Liver (tissue), 9 donors: ENCODE measurements around the gene CHN1. TPM values are rescaled to one million over a fixed set of nuclear protein-coding genes. Genes with fewer than 3 reads are reported as not detected.

ENCODE experiments used
- DNase-seq: peaks from one replicate; pipeline ENCODE4 v3.0.0-alpha.2; 2017; ENCODE audit warnings: low spot score
- H3K27ac ChIP-seq, 2 donors: one replicate each; pipeline ENCODE4 v1.7.0; 2013; ENCODE audit warnings: inconsistent platforms in 2 of 2, low read length in 2 of 2, control low read depth in 1 of 2, low read depth in 1 of 2, mild to moderate bottlenecking in 1 of 2
- H3K27me3 ChIP-seq, 4 donors: one replicate each; pipeline versions ENCODE4 v1.6.1 to v1.7.0; 2013; ENCODE audit warnings: low read length in 3 of 4, inconsistent platforms in 1 of 4, mild to moderate bottlenecking in 1 of 4, moderate library complexity in 1 of 4; ENCODE audit not compliant: control insufficient read depth in 4 of 4, insufficient read depth in 4 of 4
- H3K36me3 ChIP-seq, 4 donors: one replicate each; pipeline versions ENCODE4 v1.6.1 to v1.7.0; 2013; ENCODE audit warnings: low read length in 3 of 4, mild to moderate bottlenecking in 3 of 4, low read depth in 1 of 4, moderate library complexity in 1 of 4; ENCODE audit not compliant: control insufficient read depth in 4 of 4, insufficient read depth in 3 of 4
- H3K4me1 ChIP-seq, 4 donors: one replicate each; pipeline versions ENCODE4 v1.6.1 to v1.7.0; 2013; ENCODE audit warnings: low read length in 3 of 4, mild to moderate bottlenecking in 3 of 4, moderate library complexity in 1 of 4; ENCODE audit not compliant: control insufficient read depth in 4 of 4, insufficient read depth in 4 of 4
- H3K4me3 ChIP-seq, 3 donors: one replicate each; pipeline versions ENCODE4 v1.6.1 to v1.7.0; 2013; ENCODE audit warnings: low read length in 3 of 3, control low read depth in 1 of 3, low read depth in 1 of 3, mild to moderate bottlenecking in 1 of 3
- H3K9ac ChIP-seq, 2 donors: one replicate each; pipeline ENCODE4 v1.7.0; 2013; ENCODE audit warnings: low read length in 2 of 2, mild to moderate bottlenecking in 2 of 2, moderate library complexity in 2 of 2, control low read depth in 1 of 2, low read depth in 1 of 2
- H3K9me3 ChIP-seq, 4 donors: one replicate each; pipeline versions ENCODE4 v1.6.1 to v1.7.0; 2013; ENCODE audit warnings: low read length in 3 of 4; ENCODE audit not compliant: control insufficient read depth in 4 of 4
- EGR1 ChIP-seq, 2 donors: IDR thresholded peaks; 2 replicates each; pipeline ENCODE4 v1.6.1; 2016 to 2018; ENCODE audit warnings: antibody characterized with exemption in 2 of 2, low read depth in 2 of 2
- FOXA1 ChIP-seq: IDR thresholded peaks from 2 replicates; pipeline ENCODE4 v1.6.1; 2016; ENCODE audit warnings: antibody characterized with exemption
- FOXA2 ChIP-seq: IDR thresholded peaks from 2 replicates; pipeline ENCODE4 v1.6.1; 2016; ENCODE audit warnings: antibody characterized with exemption
- GABPA ChIP-seq, 2 donors: IDR thresholded peaks in 1 of 2; conservative IDR thresholded peaks in 1 of 2; 2 replicates each; pipeline ENCODE4 v1.6.1; 2016; ENCODE audit warnings: antibody characterized with exemption in 2 of 2, mild to moderate bottlenecking in 1 of 2, moderate library complexity in 1 of 2
- HNF4A ChIP-seq, 2 donors: conservative IDR thresholded peaks; 2 replicates each; pipeline ENCODE4 v1.6.1; 2016; ENCODE audit warnings: antibody characterized with exemption in 2 of 2, mild to moderate bottlenecking in 2 of 2
- HNF4G ChIP-seq: IDR thresholded peaks from 2 replicates; pipeline ENCODE4 v1.6.1; 2016; ENCODE audit warnings: antibody characterized with exemption
- JUND ChIP-seq, 2 donors: IDR thresholded peaks; 2 replicates each; pipeline ENCODE4 v1.6.1; 2016; ENCODE audit warnings: antibody characterized with exemption in 2 of 2
- NR2F2 ChIP-seq: IDR thresholded peaks from 2 replicates; pipeline ENCODE4 v1.6.1; 2016; ENCODE audit warnings: antibody characterized with exemption
- RAD21 ChIP-seq, 2 donors: IDR thresholded peaks; 2 replicates each; pipeline ENCODE4 v1.6.1; 2016; ENCODE audit warnings: antibody characterized with exemption in 2 of 2, mild to moderate bottlenecking in 2 of 2
- REST ChIP-seq: IDR thresholded peaks from 2 replicates; pipeline ENCODE4 v1.6.1; 2016; ENCODE audit warnings: antibody characterized with exemption, mild to moderate bottlenecking
- RXRA ChIP-seq, 2 donors: IDR thresholded peaks; 2 replicates each; pipeline ENCODE4 v1.6.1; 2017 to 2018; ENCODE audit warnings: antibody characterized with exemption in 2 of 2, mild to moderate bottlenecking in 1 of 2
- SP1 ChIP-seq: IDR thresholded peaks from 2 replicates; pipeline ENCODE4 v1.6.1; 2018; ENCODE audit warnings: antibody characterized with exemption, mild to moderate bottlenecking
- TAF1 ChIP-seq: conservative IDR thresholded peaks from 2 replicates; pipeline ENCODE4 v1.6.1; 2016; ENCODE audit warnings: antibody characterized with exemption, mild to moderate bottlenecking
- YY1 ChIP-seq: IDR thresholded peaks from 2 replicates; pipeline ENCODE4 v1.6.1; 2016; ENCODE audit warnings: antibody characterized with exemption, mild to moderate bottlenecking
- WGBS: extraction: QIAGEN DNeasy Blood & Tissue Kit; methylation state at CpG from one replicate; pipeline ENCODE4 v1.1.7; 2013; 5-methylcytosine and 5-hydroxymethylcytosine counted together
- polyA plus RNA-seq, 2 donors: library from polyadenylated mRNA; stranded (reverse) in 1 of 2; unstranded in 1 of 2; fragments of 200-250 nt in 1 of 2; fragments of >200 nt in 1 of 2; fragmentation: Nextera tagmentation in 1 of 2; extraction: Ambion mirVana in 1 of 2; gene quantifications; one replicate each; pipeline versions ENCODE4 v1.2.1 to v1.2.3, GENCODE V29; 2013 to 2015
- total RNA-seq, 2 donors: library from RNA; depleted of rRNA; stranded (reverse); fragments of >200 nt; gene quantifications; one replicate each; pipeline ENCODE4 v1.2.3, GENCODE V29; 2014
- TF ChIP-seq, protein P1 (sequence below): IDR thresholded peaks from 2 replicates; pipeline ENCODE4 v1.6.1; 2016; ENCODE audit warnings: antibody characterized with exemption
- TF ChIP-seq, protein P2 (sequence below): fragments of 150-350 bp; IDR thresholded peaks from 2 replicates; pipeline ENCODE4 v1.5.1; 2017; ENCODE audit warnings: improper control_type of control experiment, low read depth, low read length; ENCODE audit not compliant: missing input control
- TF ChIP-seq, protein P3 (sequence below): IDR thresholded peaks from 2 replicates; pipeline ENCODE4 v1.6.1; 2016; ENCODE audit warnings: antibody characterized with exemption
- TF ChIP-seq, protein P4 (sequence below): IDR thresholded peaks from 2 replicates; pipeline ENCODE4 v1.6.1; 2016; ENCODE audit warnings: antibody characterized with exemption
- donor health status: healthy.
- donor health status: healthy.
- donor health status: healthy.
- donor health status: healthy.
- donor health status: healthy.

CHN1 gene
- total and polyA plus RNA-seq, 4 donors = 0.66 to 1.6 (median 1.1) TPM

- no peak overlapping the region for H3K27ac ChIP-seq
- WGBS = 99% methylated on average over 7 of the region's 7 CpGs
- H3K4me3 ChIP-seq = no peak overlapping the region
- H3K9ac ChIP-seq = no peak overlapping the region
- H3K27me3 ChIP-seq = no peaks in the 10 kb centered on the region
- TF ChIP-seq TAF1 (no peak), HNF4G (no peak), YY1 (no peak), FOXA2 (no peak), FOXA1 (no peak), SP1 (no peak), JUND (IDR thresholded peaks at IDR 0.05) (no peak), NR2F2 (no peak), EGR1 (IDR thresholded peaks at IDR 0.05; ENCODE audit: low read depth in 2 of 2) (no peak), RAD21 (IDR thresholded peaks at IDR 0.05) (no peak), GABPA (IDR thresholded peaks at IDR 0.05 in 1 of 2, conservative IDR thresholded peaks at IDR 0.05 in 1 of 2) (no peak), REST (no peak), RXRA (IDR thresholded peaks at IDR 0.05) (no peak)
- TF ChIP-seq, protein P1, sequence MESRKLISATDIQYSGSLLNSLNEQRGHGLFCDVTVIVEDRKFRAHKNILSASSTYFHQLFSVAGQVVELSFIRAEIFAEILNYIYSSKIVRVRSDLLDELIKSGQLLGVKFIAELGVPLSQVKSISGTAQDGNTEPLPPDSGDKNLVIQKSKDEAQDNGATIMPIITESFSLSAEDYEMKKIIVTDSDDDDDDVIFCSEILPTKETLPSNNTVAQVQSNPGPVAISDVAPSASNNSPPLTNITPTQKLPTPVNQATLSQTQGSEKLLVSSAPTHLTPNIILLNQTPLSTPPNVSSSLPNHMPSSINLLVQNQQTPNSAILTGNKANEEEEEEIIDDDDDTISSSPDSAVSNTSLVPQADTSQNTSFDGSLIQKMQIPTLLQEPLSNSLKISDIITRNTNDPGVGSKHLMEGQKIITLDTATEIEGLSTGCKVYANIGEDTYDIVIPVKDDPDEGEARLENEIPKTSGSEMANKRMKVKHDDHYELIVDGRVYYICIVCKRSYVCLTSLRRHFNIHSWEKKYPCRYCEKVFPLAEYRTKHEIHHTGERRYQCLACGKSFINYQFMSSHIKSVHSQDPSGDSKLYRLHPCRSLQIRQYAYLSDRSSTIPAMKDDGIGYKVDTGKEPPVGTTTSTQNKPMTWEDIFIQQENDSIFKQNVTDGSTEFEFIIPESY = no peak
- TF ChIP-seq, protein P2, sequence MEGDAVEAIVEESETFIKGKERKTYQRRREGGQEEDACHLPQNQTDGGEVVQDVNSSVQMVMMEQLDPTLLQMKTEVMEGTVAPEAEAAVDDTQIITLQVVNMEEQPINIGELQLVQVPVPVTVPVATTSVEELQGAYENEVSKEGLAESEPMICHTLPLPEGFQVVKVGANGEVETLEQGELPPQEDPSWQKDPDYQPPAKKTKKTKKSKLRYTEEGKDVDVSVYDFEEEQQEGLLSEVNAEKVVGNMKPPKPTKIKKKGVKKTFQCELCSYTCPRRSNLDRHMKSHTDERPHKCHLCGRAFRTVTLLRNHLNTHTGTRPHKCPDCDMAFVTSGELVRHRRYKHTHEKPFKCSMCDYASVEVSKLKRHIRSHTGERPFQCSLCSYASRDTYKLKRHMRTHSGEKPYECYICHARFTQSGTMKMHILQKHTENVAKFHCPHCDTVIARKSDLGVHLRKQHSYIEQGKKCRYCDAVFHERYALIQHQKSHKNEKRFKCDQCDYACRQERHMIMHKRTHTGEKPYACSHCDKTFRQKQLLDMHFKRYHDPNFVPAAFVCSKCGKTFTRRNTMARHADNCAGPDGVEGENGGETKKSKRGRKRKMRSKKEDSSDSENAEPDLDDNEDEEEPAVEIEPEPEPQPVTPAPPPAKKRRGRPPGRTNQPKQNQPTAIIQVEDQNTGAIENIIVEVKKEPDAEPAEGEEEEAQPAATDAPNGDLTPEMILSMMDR = no peak
- TF ChIP-seq, protein P3, sequence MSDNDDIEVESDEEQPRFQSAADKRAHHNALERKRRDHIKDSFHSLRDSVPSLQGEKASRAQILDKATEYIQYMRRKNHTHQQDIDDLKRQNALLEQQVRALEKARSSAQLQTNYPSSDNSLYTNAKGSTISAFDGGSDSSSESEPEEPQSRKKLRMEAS = no peak
- TF ChIP-seq, protein P4, sequence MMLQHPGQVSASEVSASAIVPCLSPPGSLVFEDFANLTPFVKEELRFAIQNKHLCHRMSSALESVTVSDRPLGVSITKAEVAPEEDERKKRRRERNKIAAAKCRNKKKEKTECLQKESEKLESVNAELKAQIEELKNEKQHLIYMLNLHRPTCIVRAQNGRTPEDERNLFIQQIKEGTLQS = no peak
- H3K9me3 ChIP-seq = no peaks in the 10 kb centered on the region
- H3K4me1 ChIP-seq = no peaks in the 10 kb centered on the region
- no peak for DNase-seq
- no peaks in the 10 kb centered on the region for H3K36me3 ChIP-seq
Observed at GRCh38 chr2:174812037-174812436, 193.1 kb downstream of the CHN1 start.

DNA sequence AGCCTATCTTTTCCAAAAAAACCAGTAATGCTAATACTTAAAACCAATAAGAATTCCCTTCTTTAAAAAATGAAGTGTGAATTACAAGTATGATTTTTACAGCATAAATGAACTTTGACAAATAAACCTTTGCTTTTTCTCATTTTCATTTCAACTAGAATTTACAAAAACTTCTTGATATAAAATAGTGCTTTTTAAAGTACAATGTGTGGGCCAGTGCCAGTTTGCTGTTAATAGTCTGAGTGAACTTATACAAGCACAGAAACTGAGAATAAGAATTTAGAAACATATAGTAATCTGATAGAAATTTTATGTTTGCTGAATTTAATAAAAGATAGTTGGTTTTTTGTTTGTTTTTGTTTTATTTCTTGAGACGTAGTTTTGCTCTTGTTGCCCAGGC, 197.2 kb downstream of the CHN1 start:
- 86% methylated on average over 1 of the region's 1 CpG for WGBS
- Histone ChIP-seq H3K36me3 (no peaks in the 10 kb centered on the region), H3K27ac (no peak overlapping the region)

More for the DNA sequence above, 197.2 kb downstream of the CHN1 start:
- no peak for DNase-seq
- Histone ChIP-seq H3K4me3 (no peak overlapping the region), H3K9me3 (no peaks in the 10 kb centered on the region), H3K4me1 (no peaks in the 10 kb centered on the region), H3K9ac (no peak overlapping the region), H3K27me3 (no peaks in the 10 kb centered on the region)
- TF ChIP-seq, protein P3 = no peak
- TF ChIP-seq NR2F2 (no peak), EGR1 (IDR thresholded peaks at IDR 0.05; ENCODE audit: low read depth in 2 of 2) (no peak), RAD21 (IDR thresholded peaks at IDR 0.05) (no peak), HNF4A (conservative IDR thresholded peaks at IDR 0.05) (no peak)
- TF ChIP-seq, protein P2 = no peak
